HT-29 (cell line): ENCODE data around the gene NRSN2. TPM values are rescaled to one million over a fixed set of nuclear protein-coding genes. Genes with fewer than 3 reads are reported as not detected.

ENCODE experiments used
- DNase-seq: peaks from one replicate; pipeline ENCODE4 v3.0.0-alpha.2; 2015; ENCODE audit warnings: low spot score
- total RNA-seq: library from RNA; depleted of rRNA; stranded (reverse); fragments of >200 nt; shearing (Covaris generic); gene quantifications from 2 replicates; pipeline ENCODE4 v1.2.3, GENCODE V29; 2014; rRNA removed

NRSN2 gene
- total RNA-seq, 1 experiment from 2014 or later: 15.5 TPM

- no peak for DNase-seq
Observed at GRCh38 chr20:396619-397431, 49.9 kb downstream of the NRSN2 start.

GRCh38 chr20:397432-398237 lies 50.7 kb downstream of the NRSN2 start:
- DNase-seq: no peak

GRCh38 chr20:399182-399707 lies 52.3 kb downstream of the NRSN2 start:
- no peak for DNase-seq

GRCh38 chr20:400128-400453 lies 53.2 kb downstream of the NRSN2 start:
- no peak for DNase-seq

GRCh38 chr20:400454-401275 lies 53.8 kb downstream of the NRSN2 start:
- no peak for DNase-seq

GRCh38 chr20:401682-402495 lies 55.0 kb downstream of the NRSN2 start:
- DNase-seq: peak; percentile 82

- DNase-seq: no peak
Observed at GRCh38 chr20:402496-402885, 55.6 kb downstream of the NRSN2 start.

- no peak for DNase-seq
Observed at GRCh38 chr20:402898-403581, 56.1 kb downstream of the NRSN2 start.

- no peak for DNase-seq
Observed at GRCh38 chr20:403582-403957, 56.7 kb downstream of the NRSN2 start.

GRCh38 chr20:404088-404487 lies 57.2 kb downstream of the NRSN2 start:
- no peak for DNase-seq

Other genes with a start within 250 kb of the NRSN2 start
- gene DEFB126, start 204.5 kb upstream of the NRSN2 start, total RNA-seq: not detected in 2 replicates
- not detected in 2 replicates for gene DEFB127, start 189.7 kb upstream of the NRSN2 start, total RNA-seq
- gene DEFB128, start 157.4 kb upstream of the NRSN2 start, total RNA-seq: not detected in 2 replicates
- gene DEFB129, start 119.9 kb upstream of the NRSN2 start, total RNA-seq: not detected in 2 replicates
- not detected in 2 replicates for gene DEFB132, start 89.4 kb upstream of the NRSN2 start, total RNA-seq
- gene C20orf96, start 56.4 kb upstream of the NRSN2 start, total RNA-seq: 0.08 and 1.5 TPM in 2 replicates
- gene ZCCHC3, start 49.5 kb upstream of the NRSN2 start, total RNA-seq: 15.5 and 16.8 TPM in 2 replicates
- 2.7 and 3.9 TPM in 2 replicates for gene SOX12, start 21.6 kb upstream of the NRSN2 start, total RNA-seq
- 137 TPM in 2 replicates for gene TRIB3, start 33.6 kb downstream of the NRSN2 start, total RNA-seq
- 208 and 221 TPM in 2 replicates for gene RBCK1, start 61.2 kb downstream of the NRSN2 start, total RNA-seq
- gene TBC1D20, start 115.4 kb downstream of the NRSN2 start, total RNA-seq: 16.7 and 19.5 TPM in 2 replicates
- gene CSNK2A1, start 196.7 kb downstream of the NRSN2 start, total RNA-seq: 81.7 and 89.6 TPM in 2 replicates